Measurements from ENCODE around the gene C13orf42. TPM values are rescaled to one million over a fixed set of nuclear protein-coding genes. Genes with fewer than 3 reads are reported as not detected.

Gene C13orf42
- polyA plus RNA-seq, 1 donor from 2014 or later: not detected

GRCh38 chr13:51136276-51136980 lies 25.4 kb upstream of the C13orf42 start:
- Histone ChIP-seq H3K9me3 (ENCODE audit: low read length) (no peaks in the 10 kb centered on the region), H4K20me1 (ENCODE audit: insufficient read depth) (no peaks in the 10 kb centered on the region), H3F3A (ENCODE audit: insufficient read depth, low read length, poor library complexity, severe bottlenecking) (no peaks in the 10 kb centered on the region), H3K36me3 (ENCODE audit: insufficient read depth, low read length) (no peaks in the 10 kb centered on the region), H3K9me2 (ENCODE audit: insufficient read depth, low read length) (no peaks in the 10 kb centered on the region), H3K4me2 (ENCODE audit: low read length) (no peak overlapping the region), H3K27ac (ENCODE audit: low read length) (no peak overlapping the region), H2AFZ (ENCODE audit: low read depth, low read length) (no peak overlapping the region), H3K27me3 (ENCODE audit: insufficient read depth, low read depth, low read length) (no peaks in the 10 kb centered on the region), H3K4me3 (ENCODE audit: low read length) (no peak overlapping the region), H3K79me2 (replicated peaks; ENCODE audit: insufficient read depth, low read length) (no peaks in the 10 kb centered on the region), H3K9ac (ENCODE audit: low read length) (no peak overlapping the region)
- no peak for TF ChIP-seq POLR2AphosphoS5 (IDR thresholded peaks at IDR 0.05)
- no peak for TF ChIP-seq EP300 (conservative IDR thresholded peaks at IDR 0.05; ENCODE audit: poor library complexity, severe bottlenecking)
- TF ChIP-seq SMC3 (conservative IDR thresholded peaks at IDR 0.05; ENCODE audit: poor library complexity): no peak
- no peak for TF ChIP-seq TAF1 (IDR thresholded peaks at IDR 0.05; ENCODE audit: low read depth)
- no peak for TF ChIP-seq REST (IDR thresholded peaks at IDR 0.05; ENCODE audit: borderline replicate concordance)
- no peak for TF ChIP-seq CTCF (IDR thresholded peaks at IDR 0.05; ENCODE audit: poor library complexity, severe bottlenecking)
- TF ChIP-seq EZH2 (IDR thresholded peaks at IDR 0.05; ENCODE audit: borderline replicate concordance, insufficient read depth, low read length, poor library complexity, severe bottlenecking): no peak
- no peak for TF ChIP-seq MXI1 (conservative IDR thresholded peaks at IDR 0.05; ENCODE audit: poor library complexity, severe bottlenecking)
- no peak for TF ChIP-seq RAD21 (conservative IDR thresholded peaks at IDR 0.05)

- H4K20me1 ChIP-seq (ENCODE audit: insufficient read depth): no peaks in the 10 kb centered on the region
- no peaks in the 10 kb centered on the region for H3K27me3 ChIP-seq (ENCODE audit: insufficient read depth, low read depth, low read length)
- no peaks in the 10 kb centered on the region for H3F3A ChIP-seq (ENCODE audit: insufficient read depth, low read length, poor library complexity, severe bottlenecking)
- H2AFZ ChIP-seq (ENCODE audit: low read depth, low read length): no peak overlapping the region
- H3K36me3 ChIP-seq (ENCODE audit: insufficient read depth, low read length): no peaks in the 10 kb centered on the region
- no peak for TF ChIP-seq REST (IDR thresholded peaks at IDR 0.05; ENCODE audit: borderline replicate concordance)
- no peak for TF ChIP-seq SMC3 (conservative IDR thresholded peaks at IDR 0.05; ENCODE audit: poor library complexity)
- no peak for TF ChIP-seq EZH2 (IDR thresholded peaks at IDR 0.05; ENCODE audit: borderline replicate concordance, insufficient read depth, low read length, poor library complexity, severe bottlenecking)
- TF ChIP-seq MXI1 (conservative IDR thresholded peaks at IDR 0.05; ENCODE audit: poor library complexity, severe bottlenecking): no peak
- no peak for TF ChIP-seq POLR2AphosphoS5 (IDR thresholded peaks at IDR 0.05)
- no peak for TF ChIP-seq EP300 (conservative IDR thresholded peaks at IDR 0.05; ENCODE audit: poor library complexity, severe bottlenecking)
- no peak for TF ChIP-seq RAD21 (conservative IDR thresholded peaks at IDR 0.05)
- no peak for TF ChIP-seq TAF1 (IDR thresholded peaks at IDR 0.05; ENCODE audit: low read depth)
- no peak for TF ChIP-seq CTCF (IDR thresholded peaks at IDR 0.05; ENCODE audit: poor library complexity, severe bottlenecking)
- H3K9me2 ChIP-seq (ENCODE audit: insufficient read depth, low read length): no peaks in the 10 kb centered on the region
- no peak overlapping the region for H3K9ac ChIP-seq (ENCODE audit: low read length)
- no peak overlapping the region for H3K4me2 ChIP-seq (ENCODE audit: low read length)
- no peak overlapping the region for H3K27ac ChIP-seq (ENCODE audit: low read length)
- H3K9me3 ChIP-seq (ENCODE audit: low read length): no peaks in the 10 kb centered on the region
- no peaks in the 10 kb centered on the region for H3K79me2 ChIP-seq (replicated peaks; ENCODE audit: insufficient read depth, low read length)
- H3K4me3 ChIP-seq (ENCODE audit: low read length): no peak overlapping the region
Observed at GRCh38 chr13:51134763-51135365, 23.8 kb upstream of the C13orf42 start.
